DMS53 treated with DMSO at 0.1 percent for 48 hours (cell line): Measurements from ENCODE around the gene TIAL1.
A peak's percentile ranks its signal among the peaks of the same experiment; 100 is the strongest.
"Not testable (repeated sequence)": the region's sequence is repeated elsewhere in the genome, so short reads cannot be mapped to it uniquely, and the experiment has no call there.

Experiments
- DNase-seq: peaks from one replicate; lab custom pipeline; 2025; ENCODE audit not compliant: unreplicated experiment; lab: John Stamatoyannopoulos, UW

The TIAL1 gene

GRCh38 chr10:119614686-119615085 lies 17.9 kb upstream of the TIAL1 start:
- DNase-seq: no peak

- no peak for DNase-seq
Measured at GRCh38 chr10:119613741-119614140, 17.0 kb upstream of the TIAL1 start.

GRCh38 chr10:119611433-119611832 lies 14.7 kb upstream of the TIAL1 start:
- DNase-seq: no peak

- no peak for DNase-seq
Measured at GRCh38 chr10:119609516-119609915, 12.8 kb upstream of the TIAL1 start.

DNA sequence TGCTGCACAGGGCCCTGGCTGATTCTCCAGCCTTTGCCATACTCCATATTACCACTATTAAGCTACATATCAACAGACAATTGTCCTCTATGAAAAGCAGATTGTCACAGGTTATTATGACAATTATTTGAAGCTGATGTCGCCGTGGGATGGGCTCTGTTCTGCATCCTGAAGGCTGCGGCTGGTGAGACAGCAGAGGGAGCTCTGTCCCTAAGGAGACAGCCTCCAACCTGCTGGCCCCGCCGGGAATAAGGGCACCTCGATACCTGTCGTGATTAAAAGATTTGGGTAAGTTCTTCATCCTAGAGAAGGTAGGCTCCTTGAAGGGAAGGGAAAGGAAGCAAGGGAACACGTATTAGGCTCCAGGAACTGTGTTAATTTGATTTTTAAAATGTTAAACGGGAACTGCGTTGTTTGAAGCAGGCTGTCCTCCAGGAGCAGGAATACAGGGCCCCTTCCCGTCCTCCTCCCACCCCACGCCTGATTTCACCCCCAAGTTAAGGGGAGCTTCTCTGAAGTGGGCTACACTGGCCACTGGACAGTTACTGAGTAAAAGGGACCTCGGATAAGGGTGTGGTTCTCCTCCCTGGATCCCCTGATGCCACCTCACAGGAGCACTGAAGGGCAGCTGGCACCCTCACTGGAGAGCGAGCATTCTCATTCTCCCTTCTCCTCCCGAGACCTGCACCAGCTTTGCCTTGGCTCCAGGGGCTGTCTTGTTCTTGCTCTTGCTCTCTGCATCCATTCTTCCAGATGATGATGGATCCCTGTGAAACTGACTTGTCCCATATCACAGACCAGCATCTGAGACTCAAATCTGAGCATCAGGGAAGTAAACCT lies 11.8 kb upstream of the TIAL1 start:
- DNase-seq: peak; percentile 62

- DNase-seq: no peak
Measured at GRCh38 chr10:119604468-119604867, 7.7 kb upstream of the TIAL1 start.

- no peak for DNase-seq
Measured at GRCh38 chr10:119602241-119603095, 5.7 kb upstream of the TIAL1 start.

GRCh38 chr10:119598397-119598796 lies 1.6 kb upstream of the TIAL1 start:
- no peak for DNase-seq

GRCh38 chr10:119597405-119598186 lies 832 bp upstream of the TIAL1 start:
- peak; percentile 53 for DNase-seq

DNA sequence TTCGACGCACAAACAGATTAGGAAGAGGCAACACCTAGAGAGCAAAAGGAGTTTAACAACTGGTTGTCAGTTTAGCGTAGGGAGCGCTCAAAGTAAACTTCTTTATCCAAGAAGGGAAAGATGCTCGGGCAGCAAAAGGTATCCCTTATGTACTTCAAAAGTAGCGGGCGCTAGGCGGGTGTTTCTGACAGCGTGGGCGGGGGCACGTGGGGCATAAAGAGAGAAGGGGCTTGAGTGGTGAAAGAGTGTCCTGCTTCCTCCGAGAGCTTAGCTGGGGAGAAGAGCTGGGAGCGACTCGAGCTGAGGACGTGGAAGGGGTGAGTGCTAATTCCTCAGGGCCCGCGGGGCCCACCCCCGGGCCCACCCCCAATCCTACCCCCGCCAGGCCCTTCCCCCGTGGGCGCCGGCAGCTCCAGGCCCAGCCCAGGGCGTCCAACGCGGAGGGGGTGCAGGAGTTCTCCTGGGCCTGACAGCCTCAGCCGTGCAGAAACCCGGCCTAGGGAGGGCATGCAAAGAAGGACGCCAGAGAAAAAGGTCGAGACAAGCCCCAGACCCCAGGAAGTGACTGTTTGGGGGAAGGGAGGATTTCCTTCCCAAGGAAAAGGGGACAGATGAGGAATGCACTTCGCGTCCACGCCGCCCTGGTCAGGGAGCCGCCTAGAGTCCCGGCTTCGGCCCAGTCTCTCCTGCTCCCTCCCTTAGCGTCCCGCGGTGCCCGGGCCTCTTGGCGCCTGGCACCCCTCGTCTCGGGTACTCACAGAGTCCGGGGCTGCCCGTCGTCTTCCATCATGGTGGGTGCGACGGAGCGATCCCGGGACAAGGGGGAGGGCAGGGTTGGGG lies 868 bp downstream of the TIAL1 start:
- DNase-seq: peak; percentile 9

GRCh38 chr10:119595134-119595675 lies 1.6 kb downstream of the TIAL1 start:
- peak; percentile 3 for DNase-seq

DNA sequence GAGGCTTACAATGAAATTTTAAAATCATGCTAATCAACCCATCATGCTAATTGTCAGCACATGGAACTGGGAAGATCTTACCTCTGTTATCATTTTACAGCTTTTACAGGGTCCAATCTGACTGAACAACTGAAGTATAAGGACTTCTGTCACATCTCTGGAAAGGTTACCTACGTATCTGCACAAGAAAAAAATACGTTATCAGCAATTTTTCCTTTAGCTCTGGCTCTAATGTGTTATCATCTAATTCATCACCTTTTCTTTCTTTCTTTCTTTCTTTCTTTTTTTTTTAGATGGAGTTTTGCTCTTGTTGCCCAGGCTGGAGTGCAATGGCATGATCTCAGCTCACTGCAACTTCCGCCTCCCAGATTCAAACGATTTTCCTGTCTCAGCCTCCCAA lies 8.7 kb downstream of the TIAL1 start:
- DNase-seq: no peak

- DNase-seq: no peak
Measured at GRCh38 chr10:119578355-119578754, 18.4 kb downstream of the TIAL1 start.

DNA sequence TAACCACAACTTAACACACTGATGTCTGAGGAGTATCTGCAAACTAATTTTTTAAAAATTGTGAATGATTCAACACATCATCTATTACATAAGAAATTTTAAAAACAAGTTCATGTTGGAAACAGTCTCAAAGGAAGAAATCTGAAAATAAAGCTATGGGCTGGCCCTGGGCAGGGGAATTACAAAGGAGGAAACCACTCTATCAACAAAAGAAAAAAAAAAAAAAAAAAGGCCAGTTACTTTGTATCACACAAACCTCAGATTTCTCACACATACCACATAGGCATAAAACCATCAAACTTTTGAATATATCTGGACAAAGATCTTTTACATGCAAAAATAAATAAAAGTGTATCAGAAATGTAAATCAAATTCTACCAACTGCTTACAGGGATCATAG lies 20.8 kb downstream of the TIAL1 start:
- DNase-seq: no peak

DNA sequence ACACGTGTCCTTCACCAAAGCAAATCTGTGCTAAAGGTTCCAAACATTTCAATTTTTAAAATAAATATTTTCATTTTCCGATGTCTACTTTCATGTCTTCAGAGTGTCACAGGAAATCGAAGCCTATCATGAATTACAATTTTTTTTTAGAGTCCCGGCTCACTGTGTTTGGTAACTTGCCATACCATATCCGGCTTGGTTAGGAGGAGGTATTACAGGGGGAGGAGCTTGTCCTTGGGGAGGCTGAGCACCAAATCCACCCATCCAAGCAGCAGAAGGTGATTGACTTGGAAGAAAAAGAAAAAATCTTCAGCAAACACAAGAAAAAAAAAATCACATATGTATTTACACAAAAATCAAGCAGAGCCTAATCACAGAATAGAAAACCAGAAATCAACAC lies 21.3 kb downstream of the TIAL1 start:
- DNase-seq: no peak

DNA sequence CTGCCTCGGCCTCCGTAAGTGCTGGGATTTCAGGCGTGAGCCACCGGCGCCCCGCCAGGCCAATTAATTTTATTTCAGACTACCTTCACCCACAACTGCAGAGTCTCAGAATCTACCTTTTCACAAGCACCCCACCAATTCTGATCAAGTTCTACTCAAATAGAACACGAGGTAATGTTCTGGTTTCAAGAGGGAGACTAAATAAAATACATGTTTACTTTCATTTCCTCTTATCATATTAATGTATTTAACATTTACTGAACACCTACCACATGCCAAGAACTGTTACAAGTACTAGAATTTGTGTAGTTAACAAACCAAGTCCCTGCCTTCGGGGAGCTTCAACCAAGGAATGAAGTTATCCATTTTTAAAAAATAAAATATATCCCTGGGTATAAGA lies 28.8 kb downstream of the TIAL1 start:
- no peak for DNase-seq

DNA sequence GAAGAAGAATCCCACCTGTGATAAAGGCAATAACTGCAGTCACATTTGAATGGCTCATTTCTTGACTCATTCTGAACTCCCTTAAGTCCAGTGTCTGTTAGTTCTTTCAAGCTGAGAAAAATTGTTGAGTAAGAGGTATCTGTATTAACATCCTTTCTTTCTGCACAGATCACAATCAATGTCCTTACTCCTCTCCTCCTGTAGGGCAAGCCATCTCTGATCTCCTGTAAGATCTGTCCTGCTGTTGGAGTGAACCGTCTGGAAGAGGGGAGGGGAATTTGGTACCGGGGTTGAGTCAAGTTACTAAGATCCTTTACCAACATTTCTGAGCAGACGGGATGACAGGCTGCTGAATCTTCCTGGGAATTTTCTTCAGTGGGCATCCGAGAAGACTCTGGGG lies 34.7 kb downstream of the TIAL1 start:
- DNase-seq: no peak

GRCh38 chr10:119559511-119559910 lies 37.3 kb downstream of the TIAL1 start:
- not testable (repeated sequence) for DNase-seq

- DNase-seq: not testable (repeated sequence)
Measured at GRCh38 chr10:119556081-119556480, 40.7 kb downstream of the TIAL1 start.

- DNase-seq: no peak
Measured at GRCh38 chr10:119555178-119555784, 41.5 kb downstream of the TIAL1 start.
